Heart left ventricle (tissue), 13 donors: ENCODE results near the gene WIPF3.

Experiments
- POLR2A ChIP-seq, 2 donors: fragments of 450-650 bp; IDR thresholded peaks; one replicate each; pipeline ENCODE4 v1.6.1; 2017; ENCODE audit warnings: antibody characterized with exemption in 2 of 2, mild to moderate bottlenecking in 2 of 2, moderate library complexity in 2 of 2
- TF ChIP-seq, protein P1 (sequence below), 12 donors: fragments of 200-600 bp; sonication (generic) in 4 of 12; IDR thresholded peaks; one replicate each; pipeline versions ENCODE4 v1.5.0 to v1.8.0; 2018 to 2022; ENCODE audit warnings: antibody characterized with exemption in 12 of 12, mild to moderate bottlenecking in 5 of 12
- donor health status: ischemic (EF 13 %, LVEDD 7.1; RV severe dilation, severe dysfunction).
- donor health status: DM: no; HTN: yes; CAD: no.
- donor health status: DM: no; HTN: no; CAD: no.
- donor health status: ischemic (EF 25% LVEDD 6.9; RV normal size, moderate dysfunction).
- donor health status: ischemic (EF 25% LVEDD 5.7; RV mildly dilated, moderate dysfunction).
- donor health status: ischemic (EF 35%, LVEDD 5.7; RV mildly dilated, moderate dysfunction).
- donor health status: nonischemic (EF 11% LVEDD 7.7; RV severe dilation, severe dysfunction).
- donor health status: DM: yes; HTN: yes; CAD: no.
- donor health status: PGD.
- donor health status: ischemic (EF 29% LVEDD 5.4; RV normal size, mild dysfunction).
- donor health status: nonischemic (EF 23%, LVEDD 6.1; RV moderate dilation, normal function).

DNA sequence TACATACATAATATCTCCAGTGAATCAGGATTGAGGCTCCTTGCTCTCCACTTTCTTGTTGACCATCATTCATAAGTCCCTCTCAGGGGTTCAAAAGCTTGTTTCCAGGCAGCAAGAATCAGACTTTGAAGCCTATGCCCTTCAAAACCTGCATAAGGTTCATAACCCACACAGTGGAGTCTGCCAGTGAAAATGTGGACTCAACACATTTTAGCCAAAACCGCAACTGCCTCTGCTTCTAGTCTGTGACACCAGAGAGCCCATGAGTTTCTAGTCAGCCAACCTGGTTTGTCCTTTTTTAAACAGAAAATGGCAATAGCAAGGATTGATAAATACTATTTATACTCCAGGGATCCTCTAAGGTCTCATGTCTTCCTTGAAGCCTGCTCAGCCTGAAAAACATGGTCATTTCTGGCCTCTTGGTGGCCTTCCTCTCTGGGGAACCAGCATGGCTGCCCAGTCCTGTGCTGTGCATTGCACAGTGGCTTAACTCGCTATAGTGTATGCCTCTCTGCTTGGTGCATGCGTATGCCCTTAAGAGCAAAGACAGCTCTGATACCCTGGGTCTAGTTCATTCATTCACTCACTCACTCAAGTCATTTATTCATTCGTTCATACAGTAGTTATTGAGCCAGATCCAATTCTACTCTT is 67.5 kb downstream of the WIPF3 start:
- TF ChIP-seq, protein P1, sequence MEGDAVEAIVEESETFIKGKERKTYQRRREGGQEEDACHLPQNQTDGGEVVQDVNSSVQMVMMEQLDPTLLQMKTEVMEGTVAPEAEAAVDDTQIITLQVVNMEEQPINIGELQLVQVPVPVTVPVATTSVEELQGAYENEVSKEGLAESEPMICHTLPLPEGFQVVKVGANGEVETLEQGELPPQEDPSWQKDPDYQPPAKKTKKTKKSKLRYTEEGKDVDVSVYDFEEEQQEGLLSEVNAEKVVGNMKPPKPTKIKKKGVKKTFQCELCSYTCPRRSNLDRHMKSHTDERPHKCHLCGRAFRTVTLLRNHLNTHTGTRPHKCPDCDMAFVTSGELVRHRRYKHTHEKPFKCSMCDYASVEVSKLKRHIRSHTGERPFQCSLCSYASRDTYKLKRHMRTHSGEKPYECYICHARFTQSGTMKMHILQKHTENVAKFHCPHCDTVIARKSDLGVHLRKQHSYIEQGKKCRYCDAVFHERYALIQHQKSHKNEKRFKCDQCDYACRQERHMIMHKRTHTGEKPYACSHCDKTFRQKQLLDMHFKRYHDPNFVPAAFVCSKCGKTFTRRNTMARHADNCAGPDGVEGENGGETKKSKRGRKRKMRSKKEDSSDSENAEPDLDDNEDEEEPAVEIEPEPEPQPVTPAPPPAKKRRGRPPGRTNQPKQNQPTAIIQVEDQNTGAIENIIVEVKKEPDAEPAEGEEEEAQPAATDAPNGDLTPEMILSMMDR (IDR thresholded peaks at IDR 0.05), result no peak
- no peak for TF ChIP-seq POLR2A (IDR thresholded peaks at IDR 0.05)
